ENCODE measurements around the gene ACBD6.
"Not testable (repeated sequence)": the region's sequence is repeated elsewhere in the genome, so short reads cannot be mapped to it uniquely, and the experiment has no call there.

The ACBD6 gene

DNA sequence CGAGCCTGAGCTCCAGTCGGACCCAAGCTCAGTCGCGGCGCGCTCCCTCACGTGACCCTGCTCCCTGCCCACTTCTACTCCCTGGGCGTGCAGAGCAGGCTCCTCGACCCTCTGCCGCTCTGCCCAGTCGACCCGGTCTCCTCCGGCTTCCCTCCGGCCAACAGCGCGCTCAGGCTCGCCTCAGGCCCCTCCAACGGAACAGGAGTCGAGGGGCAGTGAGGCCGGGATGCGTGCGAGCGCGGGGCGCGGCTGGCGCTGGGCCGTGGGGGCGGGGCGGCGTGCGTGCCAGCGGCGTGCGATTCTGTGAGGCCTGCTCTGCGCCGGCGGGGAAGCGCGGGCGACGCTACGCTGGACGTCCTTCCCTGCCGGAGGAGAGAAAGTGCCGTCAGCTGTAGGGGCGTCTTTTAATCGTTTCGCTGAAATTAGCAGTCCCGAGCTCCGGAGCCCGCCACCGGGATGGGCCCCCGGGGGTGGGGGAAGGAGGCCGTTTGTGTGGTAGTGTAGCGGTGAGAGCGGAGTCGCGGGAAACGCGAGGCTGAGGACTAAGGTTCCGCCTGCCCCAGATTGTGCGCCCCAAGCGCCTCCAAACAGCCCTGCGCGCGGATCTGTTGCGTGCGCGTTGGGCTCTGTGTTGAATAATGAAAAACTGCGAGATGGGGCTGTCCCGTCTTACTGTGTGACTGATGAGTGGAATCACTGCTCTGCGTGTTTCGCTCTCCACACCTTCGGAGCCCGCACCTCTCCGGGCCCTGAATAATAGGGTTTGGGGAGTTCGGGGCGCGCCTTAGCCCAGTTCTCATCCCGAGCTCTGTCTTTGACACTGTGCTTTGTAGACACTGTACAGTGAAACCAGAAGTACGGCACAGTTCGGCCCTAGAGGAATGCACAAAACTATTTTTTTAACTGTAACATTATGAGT, at the start of gene ACBD6:
Gene ACBD6, minus strand, starts transcription at position 217 of the 919 bp plus-strand sequence. CDS start 311 bp downstream, outside the sequence.
- peak; percentile 39 for DNase-seq

GRCh38 chr1:180551997-180552396, 49.6 kb upstream of the ACBD6 start:
- no peak for DNase-seq

DNA sequence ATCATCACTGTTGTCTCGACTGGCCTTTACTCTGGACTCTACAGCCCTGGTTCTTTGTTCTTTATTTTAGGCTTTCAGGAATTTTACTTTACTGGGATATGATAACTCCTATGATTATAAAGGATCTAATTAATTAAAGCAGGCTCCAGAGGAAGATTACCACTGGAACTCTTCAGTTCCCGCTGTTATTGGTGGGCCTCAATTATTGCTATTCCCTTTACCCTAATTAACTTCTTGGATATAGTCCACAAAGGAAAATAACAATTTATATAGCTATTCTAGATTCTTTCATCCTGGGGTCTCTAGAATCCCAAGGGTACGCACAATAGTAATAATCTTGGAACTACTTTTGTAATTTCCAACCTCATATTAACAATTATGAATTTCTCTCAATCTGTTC, 47.9 kb upstream of the ACBD6 start:
- no peak for DNase-seq

- DNase-seq: not testable (repeated sequence)
Measured at GRCh38 chr1:180549770-180550169, 47.4 kb upstream of the ACBD6 start.

DNA sequence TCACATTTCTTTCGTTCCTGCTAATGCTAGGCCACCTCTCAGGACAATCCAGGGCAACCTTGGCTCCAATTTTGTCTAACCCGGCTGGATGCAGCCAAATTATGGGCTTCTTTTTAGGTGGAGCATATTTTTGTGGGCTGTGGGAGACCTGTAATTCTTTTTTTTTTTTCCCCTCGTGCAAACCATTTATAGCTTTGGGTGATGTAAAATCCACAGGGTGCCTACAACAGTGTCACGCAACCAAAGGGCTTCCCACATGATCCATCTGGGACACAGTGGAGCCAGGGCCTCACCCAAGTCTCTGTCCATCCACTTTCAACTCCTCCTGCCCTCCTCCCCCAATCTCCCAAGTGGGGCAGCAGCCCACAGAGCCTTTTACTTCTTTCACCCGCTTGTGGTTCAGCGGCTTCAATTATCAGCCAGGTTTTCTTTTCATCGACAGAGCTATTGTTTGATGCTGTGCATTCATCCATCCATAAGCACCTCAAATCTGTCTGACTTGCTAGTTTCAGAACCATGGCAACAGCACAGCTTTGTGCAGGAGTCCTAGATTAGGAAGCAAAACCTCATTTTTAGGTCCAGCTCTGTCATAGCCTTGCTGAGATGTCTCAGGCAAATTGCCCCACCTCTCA, 46.4 kb upstream of the ACBD6 start:
- DNase-seq: peak; percentile 48

- DNase-seq: no peak
Measured at GRCh38 chr1:180545991-180546390, 43.6 kb upstream of the ACBD6 start.

GRCh38 chr1:180544050-180544449, 41.7 kb upstream of the ACBD6 start:
- no peak for DNase-seq

DNA sequence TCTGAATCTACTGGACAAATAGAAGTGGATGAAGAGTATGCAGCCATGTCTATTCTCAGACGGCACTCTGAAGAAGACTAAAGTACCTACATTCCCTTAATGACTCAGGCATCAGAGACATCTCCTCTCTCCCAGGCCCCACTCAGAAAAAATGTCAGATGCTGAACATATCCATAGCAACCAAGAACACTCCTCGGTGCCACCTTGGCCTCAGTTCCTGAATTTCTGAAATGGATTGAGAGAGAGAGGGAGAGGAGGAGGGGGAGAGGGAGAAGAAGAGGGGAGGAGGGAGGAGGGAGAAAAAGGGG, 40.4 kb upstream of the ACBD6 start:
- DNase-seq: no peak

- DNase-seq: no peak
Measured at GRCh38 chr1:180542113-180542837, 39.9 kb upstream of the ACBD6 start.

DNA sequence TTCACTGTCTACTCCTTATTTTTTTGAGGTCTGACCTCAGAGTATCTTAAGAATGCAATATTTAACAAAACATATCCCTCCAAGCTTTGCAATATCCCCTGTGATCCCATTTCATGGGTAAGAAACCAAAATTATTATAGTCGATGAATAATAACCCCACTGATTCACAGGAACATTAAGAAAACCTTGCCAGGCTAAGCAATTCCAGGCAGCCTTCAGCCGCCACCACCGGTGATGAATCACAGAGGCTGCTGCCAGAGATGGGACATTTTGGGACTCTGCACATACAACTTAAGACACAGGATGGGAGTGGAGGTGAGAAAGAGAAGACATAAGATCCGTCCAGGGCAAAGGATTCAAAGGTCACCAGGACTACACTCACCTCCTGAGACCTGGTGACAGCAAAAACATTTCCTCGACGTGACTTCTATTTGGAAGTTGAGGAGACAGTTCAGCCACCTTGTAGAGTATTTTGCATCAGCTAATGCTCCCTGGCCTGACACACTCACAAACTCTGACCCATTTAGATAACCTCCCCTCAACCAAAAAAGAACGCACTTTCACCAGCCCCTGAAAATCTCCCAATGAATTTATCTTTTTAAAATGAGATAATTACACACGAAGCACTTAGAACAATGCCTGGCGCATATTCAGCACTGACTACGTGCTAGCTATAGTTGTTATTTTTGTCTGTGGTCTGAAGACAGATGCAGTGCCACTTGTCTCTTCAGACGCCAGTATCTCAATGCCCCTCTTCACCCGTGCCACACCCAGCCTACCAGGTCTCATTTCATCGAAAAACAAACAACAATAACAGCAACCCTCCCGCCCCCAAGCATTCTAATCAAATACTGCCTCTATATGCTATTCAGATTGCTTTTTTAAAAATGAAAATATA, 38.6 kb upstream of the ACBD6 start:
- no peak for DNase-seq

GRCh38 chr1:180539136-180539535, 36.8 kb upstream of the ACBD6 start:
- no peak for DNase-seq

DNA sequence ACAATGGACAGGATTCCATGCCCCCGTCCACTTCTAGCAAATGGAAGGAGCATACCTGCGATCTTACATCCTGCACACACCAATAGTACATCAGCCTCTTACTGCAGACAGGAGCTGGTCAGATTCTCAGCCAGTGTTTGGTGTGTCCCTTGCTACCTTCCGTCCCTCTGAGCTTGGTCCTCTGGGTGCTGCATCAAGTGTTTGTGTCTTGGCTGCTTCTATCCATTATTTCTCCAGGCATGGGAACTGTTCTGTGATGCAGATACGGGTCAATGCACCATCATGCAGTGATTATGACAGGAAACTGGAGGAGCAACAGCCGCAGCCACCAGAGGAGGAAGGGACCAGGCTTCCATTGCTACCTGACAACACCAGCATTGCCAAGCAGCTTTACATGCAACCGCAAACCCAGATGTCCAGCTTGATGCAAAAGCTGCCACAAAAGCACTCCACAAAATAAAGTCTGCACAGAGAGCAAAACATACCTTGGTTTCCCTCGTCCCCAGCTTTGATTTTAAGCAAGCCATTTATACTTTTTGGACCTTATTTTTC, 34.5 kb upstream of the ACBD6 start:
- no peak for DNase-seq

DNA sequence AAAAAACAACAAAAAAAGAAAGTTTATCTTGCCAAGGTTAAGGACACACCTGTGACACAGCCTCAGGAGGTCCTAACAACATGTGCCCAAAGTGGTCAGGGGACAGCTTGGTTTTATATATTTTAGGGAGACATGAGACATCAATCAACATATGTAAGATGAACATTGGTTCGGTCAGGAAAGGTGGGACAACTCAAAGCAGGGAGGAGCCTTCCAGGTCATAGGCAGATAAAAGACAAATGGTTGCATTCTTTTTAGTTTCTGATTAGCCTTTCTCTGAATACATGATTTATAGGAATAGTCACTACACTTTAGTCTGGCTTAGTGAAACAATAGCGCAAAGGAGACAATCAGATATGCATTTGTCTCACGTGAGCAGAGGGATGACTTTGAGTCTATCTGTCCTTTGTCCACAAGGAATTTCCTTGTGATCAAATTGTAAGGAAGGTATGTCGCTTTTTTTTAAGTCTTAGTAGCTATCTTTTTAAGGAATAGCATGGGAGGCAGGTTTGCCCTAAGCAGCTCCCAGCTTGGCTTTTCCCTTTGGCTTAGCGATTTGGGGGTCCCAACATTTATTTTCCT, 33.1 kb upstream of the ACBD6 start:
- DNase-seq: no peak

DNA sequence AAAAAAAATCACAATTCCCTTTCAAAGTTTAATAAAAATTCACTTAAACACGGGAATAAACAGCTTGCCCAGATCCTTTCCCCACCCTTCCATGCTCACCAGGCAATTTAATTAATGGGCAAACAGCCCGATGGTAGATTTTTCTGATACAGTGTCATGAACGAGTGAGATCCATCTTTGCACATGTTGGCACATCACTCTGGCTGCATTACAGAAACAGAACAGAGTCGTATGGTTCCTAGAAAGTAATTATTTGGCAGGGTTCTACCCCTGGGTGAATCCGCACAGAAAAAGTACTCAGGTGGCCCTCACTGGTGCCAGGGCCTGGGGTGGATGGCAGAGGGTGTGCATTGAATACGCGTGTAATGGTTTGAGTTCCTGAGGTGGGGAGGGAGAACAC, 31.8 kb upstream of the ACBD6 start:
- DNase-seq: no peak

DNA sequence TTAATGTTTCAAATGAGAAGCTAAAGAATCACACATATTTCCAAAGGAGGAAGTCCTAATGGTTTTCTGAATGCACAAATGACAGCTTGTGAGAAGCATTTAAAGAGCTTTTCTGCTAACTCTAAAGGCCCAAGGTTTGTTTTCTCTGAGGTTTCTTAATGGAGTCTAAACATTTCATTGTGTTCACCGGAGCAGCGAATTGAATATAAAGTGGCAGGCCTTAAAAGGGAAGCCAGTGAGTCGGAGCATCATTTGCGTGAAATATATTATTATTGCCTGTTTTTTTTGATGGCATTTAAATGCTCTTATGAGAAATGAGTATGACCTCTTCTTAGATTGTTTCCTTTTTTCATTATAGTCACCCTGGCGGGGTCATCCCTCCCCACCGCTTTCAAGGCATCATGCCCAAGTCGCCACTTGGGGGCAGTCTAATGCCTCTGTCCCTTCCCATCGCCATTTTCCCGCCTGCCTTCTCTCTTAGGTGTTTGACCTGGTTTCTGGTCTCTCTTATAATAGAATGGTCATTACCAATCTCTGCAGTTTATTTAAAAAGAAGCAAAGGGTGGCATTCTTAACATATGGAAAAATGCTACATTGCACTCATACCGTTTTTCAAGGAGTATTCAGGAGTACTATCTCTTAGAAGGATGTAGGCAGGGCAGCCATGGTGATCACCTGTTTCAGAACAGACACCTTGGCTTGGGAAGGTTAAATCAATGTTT, 31.1 kb upstream of the ACBD6 start:
- peak; percentile 88 for DNase-seq

DNA sequence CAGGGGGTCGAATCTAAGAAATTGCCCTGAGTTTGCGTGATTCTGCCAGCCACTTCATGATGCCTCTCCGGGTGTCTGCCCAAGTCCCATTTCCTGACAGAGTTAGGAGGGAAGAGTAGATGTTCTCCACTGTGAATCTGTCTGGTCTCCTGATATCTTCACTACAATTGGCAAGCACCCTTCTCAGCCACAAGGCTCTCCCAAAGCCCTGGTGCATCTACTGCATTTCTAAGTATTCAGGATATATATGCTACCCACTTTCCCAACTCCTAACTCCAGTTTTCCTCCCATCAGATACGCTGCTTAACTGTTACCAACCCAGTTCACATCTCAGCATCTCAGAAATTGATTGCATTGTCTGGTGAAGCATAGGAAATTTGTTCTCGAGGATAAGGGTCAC, 30.5 kb upstream of the ACBD6 start:
- no peak for DNase-seq

DNA sequence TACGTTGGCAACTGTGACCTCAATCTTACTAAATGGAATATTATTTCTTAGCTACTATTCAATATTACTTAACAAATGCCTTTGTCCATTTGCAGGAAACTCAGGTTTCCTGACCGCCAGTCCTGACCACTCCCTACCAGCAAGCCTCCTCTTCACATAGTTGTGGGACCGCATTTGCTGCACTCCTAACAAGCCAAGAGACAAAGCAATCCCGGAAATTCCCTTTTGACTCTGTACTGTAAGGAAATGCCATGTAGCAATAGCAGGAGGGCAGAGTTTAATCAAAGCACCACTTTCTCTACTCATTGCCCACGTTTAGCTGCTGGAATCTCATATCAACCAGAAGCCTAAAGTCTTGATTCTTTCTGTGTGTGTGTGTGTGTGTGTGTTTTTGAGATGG, 28.1 kb upstream of the ACBD6 start:
- no peak for DNase-seq

GRCh38 chr1:180528868-180529470, 26.6 kb upstream of the ACBD6 start:
- no peak for DNase-seq

GRCh38 chr1:180527101-180527669, 24.8 kb upstream of the ACBD6 start:
- no peak for DNase-seq

DNA sequence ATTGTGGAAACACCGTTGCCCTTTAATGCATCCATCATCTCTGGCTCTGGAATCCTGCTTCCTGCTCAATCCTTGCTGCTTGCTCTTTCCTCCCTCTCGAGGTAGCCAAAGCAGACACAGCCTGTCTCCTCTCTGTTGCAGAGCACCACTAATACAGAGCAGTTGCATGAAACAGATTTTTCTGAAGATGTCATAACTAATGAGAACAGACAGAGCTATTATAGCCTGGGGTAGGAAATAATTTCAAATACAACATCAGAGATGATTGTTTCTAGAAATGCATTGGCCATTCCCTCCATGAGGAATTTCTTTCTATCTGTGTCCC, 23.3 kb upstream of the ACBD6 start:
- no peak for DNase-seq

Measured in NCI-H187 treated with DMSO at 0.1 percent for 48 hours (cell line).